Hepatocyte (in vitro differentiated cells): ENCODE measurements around the gene TMEM31.

Experiments
- CTCF ChIP-seq: fragments of 200-600 bp; sonication (generic); IDR thresholded peaks from 2 replicates; pipeline ENCODE4 v1.5.1; 2016; ENCODE audit warnings: antibody characterized with exemption, mild to moderate bottlenecking; ENCODE audit not compliant: poor library complexity
- EZH2 ChIP-seq: fragments of 200-600 bp; sonication (generic); IDR thresholded peaks from 2 replicates; pipeline ENCODE4 v1.6.1; 2016; ENCODE audit warnings: antibody characterized with exemption, mild to moderate bottlenecking, borderline replicate concordance
- EZH2phosphoT487 ChIP-seq: fragments of 200-600 bp; sonication (generic); IDR thresholded peaks from one replicate; pipeline ENCODE4 v1.6.1; 2018; ENCODE audit warnings: antibody characterized with exemption, mild to moderate bottlenecking, low read depth, moderate library complexity; ENCODE audit not compliant: unreplicated experiment, severe bottlenecking

- no peak for TF ChIP-seq CTCF
- no peak for TF ChIP-seq EZH2
- TF ChIP-seq EZH2phosphoT487: no peak
These were observed 44.3 kb upstream of the TMEM31 start for GRCh38 chrX:103666202-103667107.
